Activated T-cell treated with anti-CD3 and anti-CD28 coated beads for 1 hour (primary cell): Measurements from ENCODE around the gene KIF3A.

Experiments used
- DNase-seq: peaks from one replicate; pipeline ENCODE4 v3.0.0-alpha.2; 2020; ENCODE audit warnings: low read depth

Gene KIF3A

GRCh38 chr5:132662925-132663770 lies 74.2 kb downstream of the KIF3A start:
- DNase-seq = no peak

DNA sequence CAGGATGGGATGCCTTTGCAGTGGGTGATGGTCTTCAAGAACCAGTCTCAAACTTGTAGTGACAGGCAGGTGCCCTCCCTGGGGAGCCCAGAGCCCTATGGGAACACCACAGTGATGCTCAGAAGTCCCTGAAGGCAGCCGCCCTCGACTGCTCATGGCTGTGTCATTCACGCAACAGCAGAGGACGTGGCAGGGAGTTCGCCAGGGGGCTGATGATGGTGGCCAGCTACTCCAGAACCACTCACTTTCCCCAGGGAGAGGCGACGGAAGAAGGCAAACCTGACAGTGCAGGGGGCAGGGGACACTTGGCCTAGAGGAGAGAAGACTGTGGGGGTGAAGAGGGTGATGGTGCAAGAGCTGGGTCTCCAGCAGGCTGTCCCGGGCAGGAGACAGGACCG lies 75.3 kb downstream of the KIF3A start:
- no peak for DNase-seq

- DNase-seq = no peak
Observed at GRCh38 chr5:132661231-132662003, 75.9 kb downstream of the KIF3A start.

GRCh38 chr5:132659598-132660493 lies 77.5 kb downstream of the KIF3A start:
- DNase-seq = no peak

GRCh38 chr5:132658381-132659302 lies 78.7 kb downstream of the KIF3A start:
- DNase-seq = no peak

DNA sequence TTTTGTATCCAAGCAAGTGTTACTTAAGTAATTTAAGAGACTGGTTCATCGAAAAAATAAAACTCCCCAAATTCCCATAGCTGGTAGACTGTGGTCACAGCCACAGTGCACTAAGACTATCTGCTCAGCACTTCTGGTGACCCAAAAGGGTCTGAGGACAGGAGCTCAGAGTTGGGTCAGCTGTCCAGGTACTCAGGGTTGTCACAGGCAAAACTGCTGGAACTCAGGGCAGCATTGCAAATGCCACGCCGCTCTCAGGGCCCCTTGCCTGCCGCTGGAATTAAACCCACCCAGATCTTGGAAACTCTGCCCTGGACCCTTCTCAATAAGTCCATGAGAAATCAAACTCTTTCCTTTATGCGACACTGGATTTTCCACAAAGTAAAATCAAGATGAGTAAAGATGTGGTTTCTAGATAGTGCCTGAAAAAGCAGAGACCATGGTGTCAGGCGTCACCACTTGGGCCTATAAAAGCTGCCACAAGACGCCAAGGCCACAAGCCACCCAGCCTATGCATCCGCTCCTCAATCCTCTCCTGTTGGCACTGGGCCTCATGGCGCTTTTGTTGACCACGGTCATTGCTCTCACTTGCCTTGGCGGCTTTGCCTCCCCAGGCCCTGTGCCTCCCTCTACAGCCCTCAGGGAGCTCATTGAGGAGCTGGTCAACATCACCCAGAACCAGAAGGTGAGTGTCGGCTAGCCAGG lies 79.5 kb downstream of the KIF3A start, which contains the start of gene IL13:
TSS of gene IL13 (plus strand) at position 498 of the 705 bp plus-strand sequence. CDS start at position 512, 14 bp downstream.
- DNase-seq = no peak

GRCh38 chr5:132656774-132657355 lies 80.5 kb downstream of the KIF3A start:
- no peak for DNase-seq

DNA sequence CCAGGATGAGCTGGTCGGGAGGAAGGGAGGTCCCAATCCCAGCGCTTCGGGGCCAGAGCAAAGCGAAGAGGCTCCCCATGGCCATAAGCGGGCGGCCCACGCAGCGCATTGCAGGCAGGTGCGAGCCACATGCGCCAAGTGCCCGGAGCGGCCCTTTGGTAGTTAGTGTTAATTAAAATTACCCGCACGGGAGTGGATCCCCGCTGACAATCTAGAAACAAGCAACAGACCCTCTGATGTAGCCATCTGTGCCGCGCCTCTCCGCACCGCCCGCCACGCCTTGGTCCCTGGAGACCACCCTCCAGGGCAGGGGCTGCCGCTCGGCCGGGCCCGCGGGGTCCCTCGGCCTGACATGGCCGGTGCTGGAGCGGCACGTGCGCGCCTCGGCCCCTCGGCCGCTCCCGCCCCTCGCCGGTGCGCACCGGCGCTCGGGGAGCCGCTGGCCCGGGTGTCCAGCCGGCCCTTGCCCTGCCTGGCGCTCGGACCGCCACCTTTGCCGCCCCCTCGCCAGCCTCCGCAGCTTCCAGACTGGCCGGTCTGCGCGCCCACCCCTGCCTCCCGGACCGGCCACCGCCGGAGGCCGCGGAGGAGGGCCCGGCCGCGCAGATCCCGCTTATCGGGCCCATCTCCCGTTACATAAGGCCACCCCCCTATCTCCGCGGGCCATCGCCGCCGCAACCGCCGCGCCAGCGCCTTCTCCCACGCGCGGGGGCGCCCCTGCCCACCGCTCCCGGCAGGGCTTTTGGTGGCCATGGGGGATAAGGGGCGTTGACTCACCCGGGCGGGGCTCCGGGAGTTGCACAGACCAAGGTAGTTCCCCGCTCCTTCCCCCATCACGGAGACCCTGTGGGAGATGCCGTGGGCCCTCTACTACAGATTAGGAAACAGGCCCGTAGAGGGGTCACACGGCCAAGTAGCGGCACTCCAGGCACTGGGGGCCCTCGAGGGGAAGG lies 81.2 kb downstream of the KIF3A start:
- DNase-seq = no peak

DNA sequence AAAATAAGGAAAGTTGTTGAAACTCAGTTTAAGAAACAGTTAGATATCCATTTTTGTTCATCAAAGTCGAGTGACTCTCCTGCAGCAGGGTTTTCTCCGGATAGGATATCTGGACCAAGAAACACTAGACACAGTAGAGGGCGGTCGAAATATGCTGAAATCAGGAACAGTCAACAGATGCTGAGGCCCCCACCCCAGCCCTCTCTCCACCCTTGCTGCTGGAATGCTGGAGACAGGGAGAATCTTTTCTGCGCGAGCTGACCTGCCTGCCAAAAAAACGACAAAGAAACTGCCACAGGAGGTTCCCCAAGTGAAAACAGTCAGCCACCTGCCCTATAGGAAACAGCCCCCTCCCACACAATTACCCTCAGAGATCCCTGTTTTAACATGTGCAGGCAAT lies 83.6 kb downstream of the KIF3A start:
- DNase-seq = no peak

DNA sequence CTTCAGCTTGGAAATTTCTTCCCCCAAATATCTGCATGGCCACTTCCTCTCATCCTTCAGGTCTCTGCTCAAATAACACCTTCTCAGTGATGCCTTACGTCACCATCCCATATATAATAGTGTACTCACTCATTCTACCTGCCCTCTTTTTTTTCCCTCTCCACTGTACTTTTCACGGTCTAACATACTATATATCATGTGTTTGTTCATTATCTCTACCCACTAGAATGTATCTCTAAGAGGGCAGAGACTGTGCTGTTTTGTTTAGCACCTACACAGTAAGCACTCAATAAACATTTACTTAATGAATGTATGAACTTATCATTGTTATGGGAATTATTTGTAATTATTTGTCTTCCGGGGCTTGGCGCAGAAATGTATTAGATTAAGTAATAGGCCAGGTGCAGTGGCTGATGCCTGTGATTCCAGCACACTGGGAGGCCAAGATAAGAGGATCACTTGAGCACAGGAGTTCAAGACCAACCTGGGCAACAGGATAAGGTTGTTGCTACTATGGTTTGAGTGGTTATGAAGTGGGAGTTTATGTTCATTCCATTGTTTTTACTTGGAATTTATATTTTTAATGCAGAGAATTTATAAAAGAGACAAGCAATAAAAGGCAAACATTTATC lies 85.4 kb downstream of the KIF3A start:
- no peak for DNase-seq

GRCh38 chr5:132648355-132648754 lies 89.0 kb downstream of the KIF3A start:
- no peak for DNase-seq

DNA sequence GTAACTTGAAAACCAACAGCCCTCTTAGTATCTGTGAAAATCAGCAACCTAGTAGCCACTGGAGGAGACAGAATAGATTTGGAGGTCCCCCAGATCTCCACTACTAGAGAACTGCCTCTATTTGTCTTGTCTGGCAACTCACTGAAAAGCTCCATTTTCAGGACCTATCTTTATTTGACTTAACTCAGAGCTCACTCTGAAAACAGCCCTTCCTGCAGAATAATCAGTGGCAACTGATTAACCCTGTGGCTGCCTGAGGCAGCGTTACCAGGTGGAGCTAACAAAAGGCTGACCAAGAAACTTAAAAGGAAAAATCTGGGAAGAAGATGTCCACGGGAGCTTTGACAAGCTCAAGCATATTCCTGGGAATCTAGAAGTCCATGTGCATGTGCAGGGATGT lies 89.9 kb downstream of the KIF3A start:
- DNase-seq = no peak

GRCh38 chr5:132646583-132647266 lies 90.6 kb downstream of the KIF3A start:
- no peak for DNase-seq

DNA sequence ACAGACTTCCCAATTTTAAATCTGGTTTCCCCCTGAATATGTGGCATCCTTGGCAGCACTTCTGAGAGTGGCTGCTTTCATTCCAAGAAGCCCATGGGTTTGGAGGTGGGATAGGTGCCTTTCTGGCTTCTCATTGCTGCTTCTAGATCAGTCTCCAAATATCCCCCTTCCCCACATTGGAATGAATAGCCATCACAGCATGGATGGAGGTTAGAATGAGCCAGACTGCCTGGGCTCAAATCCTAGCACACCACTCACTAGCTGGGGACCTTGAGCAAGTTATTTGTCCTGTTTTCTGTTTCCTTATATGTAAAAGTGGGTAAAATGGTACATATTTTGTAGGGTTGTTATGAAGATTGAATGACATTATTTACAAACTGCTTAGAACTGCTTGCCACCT lies 93.2 kb downstream of the KIF3A start:
- no peak for DNase-seq
